Measurements from ENCODE around the gene SLC16A12. TPM values are rescaled to one million over a fixed set of nuclear protein-coding genes. Genes with fewer than 3 reads are reported as not detected.

Gene SLC16A12
- total RNA-seq, 1 donor from 2014 or later, result not detected

DNA sequence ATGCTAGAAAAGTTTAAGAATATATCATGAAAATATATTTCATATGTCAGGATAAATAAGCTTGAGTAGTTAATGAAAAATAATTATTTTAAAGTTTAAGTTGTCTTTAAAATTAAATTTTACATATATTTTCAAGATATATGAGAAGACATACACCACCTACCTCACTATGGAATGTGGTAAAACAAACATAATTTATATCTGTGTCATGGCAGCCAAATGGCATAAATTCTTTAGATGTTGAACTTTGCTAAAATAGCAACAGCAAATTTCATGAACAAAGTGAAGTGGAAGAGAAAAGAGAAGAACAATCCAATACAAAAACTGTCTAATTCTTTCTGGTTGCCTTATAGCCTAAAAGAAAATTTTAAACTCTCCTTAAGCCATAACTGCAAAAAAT is 39.6 kb upstream of the SLC16A12 start:
- no peak for FAIRE-seq
- no peak for DNase-seq (ENCODE audit: low read depth)
- H3K4me3 ChIP-seq (ENCODE audit: low read depth, low read length), result no peak overlapping the region
- H3K36me3 ChIP-seq (ENCODE audit: control insufficient read depth, insufficient read depth, low read length), result no peaks in the 10 kb centered on the region
- no peaks in the 10 kb centered on the region for H3K27me3 ChIP-seq (ENCODE audit: control insufficient read depth, insufficient read depth, low read length)
- TF ChIP-seq, protein P1, sequence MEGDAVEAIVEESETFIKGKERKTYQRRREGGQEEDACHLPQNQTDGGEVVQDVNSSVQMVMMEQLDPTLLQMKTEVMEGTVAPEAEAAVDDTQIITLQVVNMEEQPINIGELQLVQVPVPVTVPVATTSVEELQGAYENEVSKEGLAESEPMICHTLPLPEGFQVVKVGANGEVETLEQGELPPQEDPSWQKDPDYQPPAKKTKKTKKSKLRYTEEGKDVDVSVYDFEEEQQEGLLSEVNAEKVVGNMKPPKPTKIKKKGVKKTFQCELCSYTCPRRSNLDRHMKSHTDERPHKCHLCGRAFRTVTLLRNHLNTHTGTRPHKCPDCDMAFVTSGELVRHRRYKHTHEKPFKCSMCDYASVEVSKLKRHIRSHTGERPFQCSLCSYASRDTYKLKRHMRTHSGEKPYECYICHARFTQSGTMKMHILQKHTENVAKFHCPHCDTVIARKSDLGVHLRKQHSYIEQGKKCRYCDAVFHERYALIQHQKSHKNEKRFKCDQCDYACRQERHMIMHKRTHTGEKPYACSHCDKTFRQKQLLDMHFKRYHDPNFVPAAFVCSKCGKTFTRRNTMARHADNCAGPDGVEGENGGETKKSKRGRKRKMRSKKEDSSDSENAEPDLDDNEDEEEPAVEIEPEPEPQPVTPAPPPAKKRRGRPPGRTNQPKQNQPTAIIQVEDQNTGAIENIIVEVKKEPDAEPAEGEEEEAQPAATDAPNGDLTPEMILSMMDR (IDR thresholded peaks at IDR 0.05; ENCODE audit: insufficient read depth, low read length, severe bottlenecking), result no peak

DNA sequence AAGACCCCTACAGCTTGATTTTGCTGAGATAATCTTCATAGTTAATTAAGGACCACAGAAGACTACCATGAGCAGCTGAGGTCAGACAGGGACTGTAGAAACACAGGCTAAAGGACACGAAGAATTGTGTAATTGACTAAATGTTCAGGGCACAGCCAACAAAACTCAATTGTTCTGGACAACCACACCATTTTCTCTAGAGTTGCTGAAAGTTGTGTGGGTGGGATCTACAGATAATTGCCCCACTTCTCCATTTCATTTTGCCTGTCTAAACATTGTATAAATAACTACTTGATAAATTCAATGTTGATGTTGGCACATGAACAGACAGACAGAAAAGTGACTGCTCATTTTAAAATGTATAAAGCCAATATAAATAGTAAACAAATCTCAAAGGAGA is 39.0 kb upstream of the SLC16A12 start:
- FAIRE-seq, result no peak

DNA sequence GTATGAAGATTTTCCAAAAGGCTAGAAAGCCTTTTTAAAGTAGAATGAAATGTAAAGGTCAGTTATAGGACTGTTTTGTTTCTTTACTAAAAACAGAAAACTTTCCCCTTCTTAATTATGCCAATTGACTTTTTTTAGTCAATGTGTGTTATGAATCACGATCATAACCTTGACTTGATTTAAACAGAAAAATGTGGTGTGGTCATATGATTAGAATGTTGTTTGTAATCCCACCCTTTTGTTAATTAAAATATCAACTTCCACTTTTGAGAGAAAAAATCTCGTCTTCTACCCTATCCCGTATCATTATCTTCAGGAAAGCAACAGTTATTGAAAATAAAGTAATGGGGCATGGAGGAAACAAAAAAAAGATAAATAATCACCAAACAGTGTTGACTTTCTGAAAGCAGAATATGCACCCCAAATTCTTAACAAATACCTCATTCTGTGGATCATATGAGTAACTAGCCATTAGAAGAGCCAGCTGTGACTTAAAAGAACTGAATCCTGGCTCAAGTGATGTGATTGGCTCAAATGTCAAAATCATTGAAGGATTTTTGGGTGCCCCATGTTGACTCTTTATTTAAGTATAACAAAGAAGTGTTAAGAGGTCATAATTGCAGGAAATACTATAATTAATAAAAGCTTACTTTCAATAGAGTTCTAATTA is 32.3 kb upstream of the SLC16A12 start:
- no peaks in the 10 kb centered on the region for H3K27me3 ChIP-seq (ENCODE audit: control insufficient read depth, insufficient read depth, low read length)
- H3K36me3 ChIP-seq (ENCODE audit: control insufficient read depth, insufficient read depth, low read length), result no peaks in the 10 kb centered on the region
- FAIRE-seq (no peak), DNase-seq (ENCODE audit: low read depth) (no peak)
- TF ChIP-seq, protein P1 (IDR thresholded peaks at IDR 0.05; ENCODE audit: insufficient read depth, low read length, severe bottlenecking), result no peak
- no peak overlapping the region for H3K4me3 ChIP-seq (ENCODE audit: low read depth, low read length)

More for the DNA sequence above, 39.0 kb upstream of the SLC16A12 start:
- DNase-seq (ENCODE audit: low read depth), result no peak
- no peaks in the 10 kb centered on the region for H3K27me3 ChIP-seq (ENCODE audit: control insufficient read depth, insufficient read depth, low read length)
- H3K4me3 ChIP-seq (ENCODE audit: low read depth, low read length), result no peak overlapping the region
- TF ChIP-seq, protein P1 (IDR thresholded peaks at IDR 0.05; ENCODE audit: insufficient read depth, low read length, severe bottlenecking), result no peak
- H3K36me3 ChIP-seq (ENCODE audit: control insufficient read depth, insufficient read depth, low read length), result no peaks in the 10 kb centered on the region

DNA sequence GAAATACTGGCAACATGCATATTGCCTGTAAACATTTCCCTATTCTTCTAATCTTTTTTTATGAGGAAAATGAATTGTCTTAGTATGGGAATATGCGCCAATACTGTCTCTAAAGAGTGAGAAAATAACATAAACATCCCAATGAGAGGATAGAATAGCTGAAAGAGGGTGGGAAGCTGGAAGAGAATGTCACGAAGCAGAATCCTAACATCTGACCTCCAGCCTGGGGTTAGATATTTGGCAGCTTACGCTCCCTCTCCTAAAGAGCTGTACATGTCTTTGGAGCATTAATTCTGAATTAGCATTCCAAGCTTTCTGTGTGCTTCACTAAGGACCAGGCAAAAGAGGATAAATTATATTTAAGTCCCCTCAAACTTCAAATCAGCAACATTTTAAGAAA is 31.6 kb upstream of the SLC16A12 start:
- FAIRE-seq (no peak), DNase-seq (ENCODE audit: low read depth) (no peak)
- Histone ChIP-seq H3K36me3 (ENCODE audit: control insufficient read depth, insufficient read depth, low read length) (no peaks in the 10 kb centered on the region), H3K4me3 (ENCODE audit: low read depth, low read length) (no peak overlapping the region), H3K27me3 (ENCODE audit: control insufficient read depth, insufficient read depth, low read length) (no peaks in the 10 kb centered on the region)
- TF ChIP-seq, protein P1 (IDR thresholded peaks at IDR 0.05; ENCODE audit: insufficient read depth, low read length, severe bottlenecking), result no peak

DNA sequence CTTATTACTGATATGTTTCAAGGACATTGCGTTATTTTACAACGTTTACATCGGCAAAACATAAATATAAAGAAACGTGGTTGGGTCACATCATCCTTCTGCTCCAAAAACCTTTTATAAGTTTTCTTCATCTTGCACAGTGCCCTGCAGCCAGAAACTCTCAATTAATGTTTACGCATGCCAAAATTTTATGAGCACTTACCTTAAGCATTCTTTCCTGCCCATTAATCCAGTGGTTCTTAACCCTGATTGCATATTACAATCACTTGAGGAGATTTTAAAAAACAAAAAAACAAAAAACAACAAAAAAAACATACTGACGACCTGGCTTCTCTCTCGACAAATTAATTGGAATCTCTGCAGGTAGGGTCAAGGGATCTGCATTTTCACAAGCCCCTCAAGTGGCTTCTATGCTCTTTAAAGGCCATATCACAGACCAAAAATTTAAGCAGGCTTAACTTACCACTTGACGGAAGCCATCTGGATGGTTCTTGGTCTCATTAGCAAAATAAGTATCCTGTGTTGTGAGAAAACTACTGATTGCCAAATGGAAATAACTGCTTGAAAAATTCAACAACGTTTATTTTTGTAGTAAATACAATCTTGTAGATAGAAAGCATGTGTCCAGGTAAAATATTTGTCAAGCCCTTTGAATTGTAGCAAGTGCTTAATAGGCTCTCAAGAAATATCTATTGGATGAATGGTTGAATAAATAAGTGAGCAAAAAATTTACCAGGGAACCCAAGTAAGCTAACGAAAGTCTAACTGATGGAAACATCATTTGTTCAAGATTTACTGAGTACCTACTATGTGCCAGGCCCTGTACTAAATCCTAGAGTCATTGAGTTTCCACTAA is 30.9 kb upstream of the SLC16A12 start:
- TF ChIP-seq, protein P1 (IDR thresholded peaks at IDR 0.05; ENCODE audit: insufficient read depth, low read length, severe bottlenecking), result no peak
- no peak for DNase-seq (ENCODE audit: low read depth)
- H3K27me3 ChIP-seq (ENCODE audit: control insufficient read depth, insufficient read depth, low read length), result no peaks in the 10 kb centered on the region
- no peak overlapping the region for H3K4me3 ChIP-seq (ENCODE audit: low read depth, low read length)
- FAIRE-seq, result no peak
- H3K36me3 ChIP-seq (ENCODE audit: control insufficient read depth, insufficient read depth, low read length), result no peaks in the 10 kb centered on the region
